ENCODE data around the gene ERN1. TPM values are rescaled to one million over a fixed set of nuclear protein-coding genes. Genes with fewer than 3 reads are reported as not detected.

The ERN1 gene
- total and polyA plus RNA-seq, 2 of the 13 experiments (the other 11 are each of a cell fraction or from before 2014, with no cell fraction given): 6.0 to 12.7 TPM

GRCh38 chr17:64151016-64151368, 21.0 kb upstream of the ERN1 start:
- H2AFZ ChIP-seq (ENCODE audit: low read length): no peak overlapping the region
- peaks cover 18% of the 10 kb centered on the region for H3K79me2 ChIP-seq (ENCODE audit: insufficient read depth, low read length)
- ChIA-PET POLR2A (interaction anchor here (0.9 to 7.1 kb wide), 6 partner anchors 13 to 69 kb away, joined by 3 to 127 read pairs (median 8); no protein-coding TSS in a partner anchor), CTCF (ENCODE audit: low intra/inter-chr PET ratio, low total read pairs) (interaction anchor here (1.1 kb wide), 1 partner anchor 131 kb away, joined by 4 read pairs; no protein-coding TSS in a partner anchor)
- H3K4me1 ChIP-seq (ENCODE audit: insufficient read depth, low read length): peaks cover 91% of the 10 kb centered on the region
- in situ Hi-C loops (cut with HindIII; ENCODE audit: extremely low pct_ligation_motif_present, low pct_unique_long_range_greater_than_20kb): no loop called here
- no peak for DNase-seq (ENCODE audit: low spot score)
- H3K36me3 ChIP-seq (replicated peaks in 1 of 2; ENCODE audit: control insufficient read depth in 1 of 2, insufficient read depth in 2 of 2, low read length in 2 of 2): peaks cover 3 to 22% of the 10 kb centered on the region in 2 experiments
- no peak overlapping the region for H3K4me3 ChIP-seq (replicated peaks in 1 of 3; ENCODE audit: insufficient read depth in 1 of 3, low read depth in 2 of 3, low read length in 3 of 3)
- no peak for ATAC-seq
- no peaks in the 10 kb centered on the region; a peak in 1 of 5 replicates for H3K27me3 ChIP-seq (ENCODE audit: control insufficient read depth in 1 of 2, insufficient read depth in 2 of 2, low read length in 2 of 2)
- no peak for FAIRE-seq
- no peaks in the 10 kb centered on the region for H4K20me1 ChIP-seq (ENCODE audit: insufficient read depth, low read length)
- BruUV-seq (replicated peaks): no TSS peak
- H3K9me3 ChIP-seq (ENCODE audit: low read length): no peaks in the 10 kb centered on the region
- intact Hi-C loops (cut with micrococcal nuclease; ENCODE audit: unreplicated experiment): loop anchor here (10.0 kb wide), 1 partner anchor 344 kb away; the partner anchor contains the start of gene POLG2
- peak overlapping the region; percentile 29; the same call in 1 of the 2 replicates for H3K9ac ChIP-seq (ENCODE audit: insufficient read depth, low read depth, low read length)
- no peak overlapping the region for H3K4me2 ChIP-seq (ENCODE audit: low read depth, low read length)
- peak overlapping the region; percentile 88 for H3K27ac ChIP-seq (ENCODE audit: extremely low read length, insufficient read depth, low read length)
- WGBS (ENCODE audit: low lambda C conversion rate): 97% methylated on average over 1 of the region's 1 CpG
- TF ChIP-seq NR1H2 (CRISPR knock-in tag; IDR thresholded peaks at IDR 0.05; ENCODE audit: borderline replicate concordance, low read depth) (no peak), MAFK (conservative IDR thresholded peaks at IDR 0.05 in 1 of 2, IDR thresholded peaks at IDR 0.05 in 1 of 2; ENCODE audit: low read length in 2 of 2) (no peak), KMT2A (CRISPR knock-in tag; IDR thresholded peaks at IDR 0.05) (0 out of 2 replicates have a peak, but pooled peaks have one; percentile 1), ZNF496 (CRISPR knock-in tag; IDR thresholded peaks at IDR 0.05; ENCODE audit: insufficient replicate concordance) (no peak), ZNF441 (CRISPR knock-in tag; IDR thresholded peaks at IDR 0.05; ENCODE audit: borderline replicate concordance) (peak; percentile 94), ETV5 (CRISPR knock-in tag; IDR thresholded peaks at IDR 0.05; ENCODE audit: borderline replicate concordance) (no peak), SRF (IDR thresholded peaks at IDR 0.05; ENCODE audit: low read depth, low read length) (no peak), ZNF577 (CRISPR knock-in tag; IDR thresholded peaks at IDR 0.05; ENCODE audit: borderline replicate concordance, low read depth) (no peak), ZNF33A (CRISPR knock-in tag; IDR thresholded peaks at IDR 0.05; ENCODE audit: borderline replicate concordance) (0 out of 2 replicates have a peak, but pooled peaks have one; percentile 34), ZNF180 (CRISPR knock-in tag; IDR thresholded peaks at IDR 0.05; ENCODE audit: borderline replicate concordance, low read depth) (no peak), TAF15 (IDR thresholded peaks at IDR 0.05; ENCODE audit: low read depth, low read length, poor library complexity, severe bottlenecking) (no peak), ZBTB10 (CRISPR knock-in tag; IDR thresholded peaks at IDR 0.05; ENCODE audit: borderline replicate concordance) (no peak), ZNF616 (CRISPR knock-in tag; IDR thresholded peaks at IDR 0.05; ENCODE audit: low read depth) (no peak), TCF12 (IDR thresholded peaks at IDR 0.05) (no peak), TCF12 (CRISPR knock-in tag; IDR thresholded peaks at IDR 0.05) (no peak), NPAS2 (CRISPR knock-in tag; IDR thresholded peaks at IDR 0.05; ENCODE audit: borderline replicate concordance) (no peak), SKI (IDR thresholded peaks at IDR 0.05; ENCODE audit: partially characterized antibody) (no peak), KLF12 (CRISPR knock-in tag; IDR thresholded peaks at IDR 0.05; ENCODE audit: borderline replicate concordance) (no peak), SPEN (CRISPR knock-in tag; IDR thresholded peaks at IDR 0.05; ENCODE audit: low read depth) (no peak), ZNF335 (CRISPR knock-in tag; IDR thresholded peaks at IDR 0.05) (no peak), ZBTB42 (CRISPR knock-in tag; IDR thresholded peaks at IDR 0.05) (0 out of 2 replicates have a peak, but pooled peaks have one; percentile 6), HDAC1 (CRISPR knock-in tag; IDR thresholded peaks at IDR 0.05) (0 out of 2 replicates have a peak, but pooled peaks have one; percentile 33), ZNF230 (CRISPR knock-in tag; IDR thresholded peaks at IDR 0.05) (no peak), LBX2 (CRISPR knock-in tag; IDR thresholded peaks at IDR 0.05; ENCODE audit: borderline replicate concordance) (no peak)

Data from HepG2 (cell line).